AG08396 (cell line): ENCODE data around the gene DMD.

Source experiments
- DNase-seq: peaks from one replicate; pipeline ENCODE4 v3.0.0; 2012; ENCODE audit warnings: low spot score, mixed read lengths

DMD gene

GRCh38 chrX:31112226-31112999 lies 2098.9 kb downstream of the DMD start:
- no peak for DNase-seq

- no peak for DNase-seq
These were observed 2100.7 kb downstream of the DMD start for GRCh38 chrX:31110657-31111056.

GRCh38 chrX:31099536-31100090 lies 2111.7 kb downstream of the DMD start:
- no peak for DNase-seq

- no peak for DNase-seq
These were observed 2113.3 kb downstream of the DMD start for GRCh38 chrX:31098079-31098478.

GRCh38 chrX:31093639-31093975 lies 2117.7 kb downstream of the DMD start:
- DNase-seq = no peak

GRCh38 chrX:31092970-31093638 lies 2118.2 kb downstream of the DMD start:
- DNase-seq = no peak

GRCh38 chrX:31092476-31092875 lies 2118.9 kb downstream of the DMD start:
- DNase-seq = no peak

- DNase-seq = no peak
These were observed 2119.5 kb downstream of the DMD start for GRCh38 chrX:31091819-31092218.

GRCh38 chrX:31074522-31074921 lies 2136.8 kb downstream of the DMD start:
- DNase-seq = no peak

- no peak for DNase-seq
These were observed 2139.6 kb downstream of the DMD start, which contains the start of gene FTHL17 for GRCh38 chrX:31071725-31072124. Gene FTHL17 (minus strand): TSS chrX:31072041. CDS start chrX:31071953, 88 bp downstream.

- no peak for DNase-seq
These were observed 2140.1 kb downstream of the DMD start for GRCh38 chrX:31071262-31071661.

GRCh38 chrX:31070057-31070468 lies 2141.3 kb downstream of the DMD start:
- no peak for DNase-seq
